Glutamatergic neuron (in vitro differentiated cells): ENCODE data around the gene AFF3. TPM values are rescaled to one million over a fixed set of nuclear protein-coding genes. Genes with fewer than 3 reads are reported as not detected.

Experiments
- DNase-seq: peaks from one replicate; pipeline ENCODE4 v3.0.0; 2022
- H3K27ac Mint-ChIP-seq: one replicate; pipeline ENCODE4 v1.8.0; 2020; ENCODE audit warnings: mild to moderate bottlenecking, mixed read lengths, inconsistent platforms; ENCODE audit not compliant: unreplicated experiment
- H3K27me3 Mint-ChIP-seq: one replicate; pipeline ENCODE4 v1.8.0; 2020; ENCODE audit warnings: mild to moderate bottlenecking, moderate library complexity, mixed read lengths, inconsistent platforms; ENCODE audit not compliant: unreplicated experiment
- H3K36me3 Mint-ChIP-seq: one replicate; pipeline ENCODE4 v1.8.0; 2020; ENCODE audit warnings: mild to moderate bottlenecking, mixed read lengths, inconsistent platforms; ENCODE audit not compliant: unreplicated experiment
- H3K4me1 Mint-ChIP-seq: one replicate; pipeline ENCODE4 v1.8.0; 2020; ENCODE audit warnings: mild to moderate bottlenecking, low read depth, mixed read lengths, inconsistent platforms; ENCODE audit not compliant: unreplicated experiment
- H3K4me3 Mint-ChIP-seq: one replicate; pipeline ENCODE4 v1.8.0; 2020; ENCODE audit warnings: mild to moderate bottlenecking, mixed read lengths, inconsistent platforms; ENCODE audit not compliant: unreplicated experiment
- H3K9me3 Mint-ChIP-seq: one replicate; pipeline ENCODE4 v1.8.0; 2020; ENCODE audit warnings: mild to moderate bottlenecking, moderate library complexity, mixed read lengths, inconsistent platforms; ENCODE audit not compliant: unreplicated experiment
- CTCF ChIP-seq: fragments of 200-600 bp; sonication (generic); IDR thresholded peaks from one replicate; pipeline ENCODE4 v1.5.0; 2021; ENCODE audit not compliant: partially characterized antibody, unreplicated experiment
- total RNA-seq: library from RNA; stranded (reverse); fragmentation: NEBNext Ultra II Directional; extraction: Animal tissue kit (Norgen Biotek cat#: 25700); gene quantifications from one replicate; pipeline ENCODE4 v1.2.1, GENCODE V29; 2021; ENCODE audit not compliant: unreplicated experiment

AFF3 gene
- total RNA-seq, 1 donor from 2014 or later, result 125 TPM

GRCh38 chr2:99890568-99891427, 251.6 kb downstream of the AFF3 start:
- H3K9me3 Mint-ChIP-seq, result peaks cover 6% of the 10 kb centered on the region
- no peak for TF ChIP-seq CTCF
- H3K27me3 Mint-ChIP-seq, result peaks cover 5% of the 10 kb centered on the region
- H3K4me3 Mint-ChIP-seq, result peak overlapping the region; percentile 54
- H3K27ac Mint-ChIP-seq, result peak overlapping the region; percentile 70
- H3K36me3 Mint-ChIP-seq, result no peaks in the 10 kb centered on the region
- H3K4me1 Mint-ChIP-seq, result peaks cover 36% of the 10 kb centered on the region
- DNase-seq, result no peak

GRCh38 chr2:99888617-99889016, 253.8 kb downstream of the AFF3 start:
- TF ChIP-seq CTCF, result no peak
- no peaks in the 10 kb centered on the region for H3K36me3 Mint-ChIP-seq
- H3K4me3 Mint-ChIP-seq, result no peak overlapping the region
- no peak for DNase-seq
- peaks cover 5% of the 10 kb centered on the region for H3K27me3 Mint-ChIP-seq
- peaks cover 10% of the 10 kb centered on the region for H3K9me3 Mint-ChIP-seq
- peak overlapping the region; percentile 4 for H3K27ac Mint-ChIP-seq
- peaks cover 52% of the 10 kb centered on the region for H3K4me1 Mint-ChIP-seq

GRCh38 chr2:99886418-99886817, 256.0 kb downstream of the AFF3 start:
- DNase-seq, result no peak
- H3K27me3 Mint-ChIP-seq, result peaks cover 5% of the 10 kb centered on the region
- H3K9me3 Mint-ChIP-seq, result peaks cover 7% of the 10 kb centered on the region
- no peak for TF ChIP-seq CTCF
- H3K27ac Mint-ChIP-seq, result no peak overlapping the region
- no peak overlapping the region for H3K4me3 Mint-ChIP-seq
- peaks cover 68% of the 10 kb centered on the region for H3K4me1 Mint-ChIP-seq
- H3K36me3 Mint-ChIP-seq, result no peaks in the 10 kb centered on the region

- H3K27me3 Mint-ChIP-seq, result peaks cover 5% of the 10 kb centered on the region
- DNase-seq, result no peak
- H3K27ac Mint-ChIP-seq, result peak overlapping the region; percentile 79
- H3K9me3 Mint-ChIP-seq, result peaks cover 16% of the 10 kb centered on the region
- no peaks in the 10 kb centered on the region for H3K36me3 Mint-ChIP-seq
- peaks cover 78% of the 10 kb centered on the region for H3K4me1 Mint-ChIP-seq
- no peak overlapping the region for H3K4me3 Mint-ChIP-seq
- TF ChIP-seq CTCF, result no peak
Observed at GRCh38 chr2:99883358-99883757, 259.0 kb downstream of the AFF3 start.

GRCh38 chr2:99881901-99882591, 260.3 kb downstream of the AFF3 start:
- peak; percentile 45 for DNase-seq
- peak overlapping the region; percentile 99 for H3K27ac Mint-ChIP-seq
- H3K4me1 Mint-ChIP-seq, result peaks cover 81% of the 10 kb centered on the region
- peaks cover 18% of the 10 kb centered on the region for H3K9me3 Mint-ChIP-seq
- peak overlapping the region; percentile 66 for H3K4me3 Mint-ChIP-seq
- H3K27me3 Mint-ChIP-seq, result peaks cover 5% of the 10 kb centered on the region
- H3K36me3 Mint-ChIP-seq, result no peaks in the 10 kb centered on the region
- TF ChIP-seq CTCF, result no peak
